ENCODE measurements around the gene TEAD1.

DNA sequence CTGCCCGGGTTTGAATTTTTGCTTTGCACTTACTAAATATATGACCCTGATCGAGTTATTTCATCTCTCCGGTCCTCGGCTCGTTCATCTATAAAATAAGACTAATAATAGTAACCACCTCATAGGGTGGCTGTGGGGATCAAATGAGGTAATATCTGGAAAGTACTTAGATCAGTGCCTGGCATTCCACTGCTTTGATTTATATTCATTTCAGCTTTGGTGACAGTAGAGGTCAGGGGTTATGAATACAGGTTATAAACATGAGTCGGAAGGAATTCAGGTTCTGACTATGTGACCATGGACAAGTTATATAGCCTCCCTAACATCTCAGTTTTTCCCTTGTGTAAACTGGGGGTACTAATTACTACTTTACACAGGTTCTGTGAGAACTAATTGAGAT, 2.9 kb upstream of the TEAD1 start:
- TF ChIP-seq CTCF (conservative IDR thresholded peaks at IDR 0.05; ENCODE audit: low read depth in 2 of 2) (no peak), CREB1 (CRISPR knock-in tag; IDR thresholded peaks at IDR 0.05; ENCODE audit: low read depth) (no peak), EZH2 (IDR thresholded peaks at IDR 0.05; ENCODE audit: low read depth, unreplicated experiment) (no peak), REST (IDR thresholded peaks at IDR 0.05; ENCODE audit: unreplicated experiment) (no peak), EZH2phosphoT487 (IDR thresholded peaks at IDR 0.05; ENCODE audit: unreplicated experiment) (no peak), POLR2AphosphoS5 (IDR thresholded peaks at IDR 0.05; ENCODE audit: low read depth) (no peak), JUNB (IDR thresholded peaks at IDR 0.05; ENCODE audit: unreplicated experiment) (no peak), ZNF114 (CRISPR knock-in tag; IDR thresholded peaks at IDR 0.05) (no peak), ZNF331 (CRISPR knock-in tag; IDR thresholded peaks at IDR 0.05; ENCODE audit: low read depth) (no peak), NANOG (IDR thresholded peaks at IDR 0.05; ENCODE audit: borderline replicate concordance) (no peak)
- TF ChIP-seq, protein P1, sequence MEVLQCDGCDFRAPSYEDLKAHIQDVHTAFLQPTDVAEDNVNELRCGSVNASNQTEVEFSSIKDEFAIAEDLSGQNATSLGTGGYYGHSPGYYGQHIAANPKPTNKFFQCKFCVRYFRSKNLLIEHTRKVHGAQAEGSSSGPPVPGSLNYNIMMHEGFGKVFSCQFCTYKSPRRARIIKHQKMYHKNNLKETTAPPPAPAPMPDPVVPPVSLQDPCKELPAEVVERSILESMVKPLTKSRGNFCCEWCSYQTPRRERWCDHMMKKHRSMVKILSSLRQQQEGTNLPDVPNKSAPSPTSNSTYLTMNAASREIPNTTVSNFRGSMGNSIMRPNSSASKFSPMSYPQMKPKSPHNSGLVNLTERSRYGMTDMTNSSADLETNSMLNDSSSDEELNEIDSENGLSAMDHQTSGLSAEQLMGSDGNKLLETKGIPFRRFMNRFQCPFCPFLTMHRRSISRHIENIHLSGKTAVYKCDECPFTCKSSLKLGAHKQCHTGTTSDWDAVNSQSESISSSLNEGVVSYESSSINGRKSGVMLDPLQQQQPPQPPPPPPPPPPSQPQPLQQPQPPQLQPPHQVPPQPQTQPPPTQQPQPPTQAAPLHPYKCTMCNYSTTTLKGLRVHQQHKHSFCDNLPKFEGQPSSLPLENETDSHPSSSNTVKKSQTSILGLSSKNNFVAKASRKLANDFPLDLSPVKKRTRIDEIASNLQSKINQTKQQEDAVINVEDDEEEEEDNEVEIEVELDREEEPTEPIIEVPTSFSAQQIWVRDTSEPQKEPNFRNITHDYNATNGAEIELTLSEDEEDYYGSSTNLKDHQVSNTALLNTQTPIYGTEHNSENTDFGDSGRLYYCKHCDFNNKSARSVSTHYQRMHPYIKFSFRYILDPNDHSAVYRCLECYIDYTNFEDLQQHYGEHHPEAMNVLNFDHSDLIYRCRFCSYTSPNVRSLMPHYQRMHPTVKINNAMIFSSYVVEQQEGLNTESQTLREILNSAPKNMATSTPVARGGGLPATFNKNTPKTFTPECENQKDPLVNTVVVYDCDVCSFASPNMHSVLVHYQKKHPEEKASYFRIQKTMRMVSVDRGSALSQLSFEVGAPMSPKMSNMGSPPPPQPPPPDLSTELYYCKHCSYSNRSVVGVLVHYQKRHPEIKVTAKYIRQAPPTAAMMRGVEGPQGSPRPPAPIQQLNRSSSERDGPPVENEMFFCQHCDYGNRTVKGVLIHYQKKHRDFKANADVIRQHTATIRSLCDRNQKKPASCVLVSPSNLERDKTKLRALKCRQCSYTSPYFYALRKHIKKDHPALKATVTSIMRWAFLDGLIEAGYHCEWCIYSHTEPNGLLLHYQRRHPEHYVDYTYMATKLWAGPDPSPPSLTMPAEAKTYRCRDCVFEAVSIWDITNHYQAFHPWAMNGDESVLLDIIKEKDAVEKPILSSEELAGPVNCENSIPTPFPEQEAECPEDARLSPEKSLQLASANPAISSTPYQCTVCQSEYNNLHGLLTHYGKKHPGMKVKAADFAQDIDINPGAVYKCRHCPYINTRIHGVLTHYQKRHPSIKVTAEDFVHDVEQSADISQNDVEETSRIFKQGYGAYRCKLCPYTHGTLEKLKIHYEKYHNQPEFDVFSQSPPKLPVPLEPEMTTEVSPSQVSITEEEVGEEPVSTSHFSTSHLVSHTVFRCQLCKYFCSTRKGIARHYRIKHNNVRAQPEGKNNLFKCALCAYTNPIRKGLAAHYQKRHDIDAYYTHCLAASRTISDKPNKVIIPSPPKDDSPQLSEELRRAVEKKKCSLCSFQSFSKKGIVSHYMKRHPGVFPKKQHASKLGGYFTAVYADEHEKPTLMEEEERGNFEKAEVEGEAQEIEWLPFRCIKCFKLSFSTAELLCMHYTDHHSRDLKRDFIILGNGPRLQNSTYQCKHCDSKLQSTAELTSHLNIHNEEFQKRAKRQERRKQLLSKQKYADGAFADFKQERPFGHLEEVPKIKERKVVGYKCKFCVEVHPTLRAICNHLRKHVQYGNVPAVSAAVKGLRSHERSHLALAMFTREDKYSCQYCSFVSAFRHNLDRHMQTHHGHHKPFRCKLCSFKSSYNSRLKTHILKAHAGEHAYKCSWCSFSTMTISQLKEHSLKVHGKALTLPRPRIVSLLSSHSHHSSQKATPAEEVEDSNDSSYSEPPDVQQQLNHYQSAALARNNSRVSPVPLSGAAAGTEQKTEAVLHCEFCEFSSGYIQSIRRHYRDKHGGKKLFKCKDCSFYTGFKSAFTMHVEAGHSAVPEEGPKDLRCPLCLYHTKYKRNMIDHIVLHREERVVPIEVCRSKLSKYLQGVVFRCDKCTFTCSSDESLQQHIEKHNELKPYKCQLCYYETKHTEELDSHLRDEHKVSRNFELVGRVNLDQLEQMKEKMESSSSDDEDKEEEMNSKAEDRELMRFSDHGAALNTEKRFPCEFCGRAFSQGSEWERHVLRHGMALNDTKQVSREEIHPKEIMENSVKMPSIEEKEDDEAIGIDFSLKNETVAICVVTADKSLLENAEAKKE (CRISPR knock-in tag; IDR thresholded peaks at IDR 0.05) = no peak
- TF ChIP-seq, protein P2, sequence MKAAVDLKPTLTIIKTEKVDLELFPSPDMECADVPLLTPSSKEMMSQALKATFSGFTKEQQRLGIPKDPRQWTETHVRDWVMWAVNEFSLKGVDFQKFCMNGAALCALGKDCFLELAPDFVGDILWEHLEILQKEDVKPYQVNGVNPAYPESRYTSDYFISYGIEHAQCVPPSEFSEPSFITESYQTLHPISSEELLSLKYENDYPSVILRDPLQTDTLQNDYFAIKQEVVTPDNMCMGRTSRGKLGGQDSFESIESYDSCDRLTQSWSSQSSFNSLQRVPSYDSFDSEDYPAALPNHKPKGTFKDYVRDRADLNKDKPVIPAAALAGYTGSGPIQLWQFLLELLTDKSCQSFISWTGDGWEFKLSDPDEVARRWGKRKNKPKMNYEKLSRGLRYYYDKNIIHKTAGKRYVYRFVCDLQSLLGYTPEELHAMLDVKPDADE (IDR thresholded peaks at IDR 0.05) = no peak
